ENCODE measurements around the gene ZNF654.

DNA sequence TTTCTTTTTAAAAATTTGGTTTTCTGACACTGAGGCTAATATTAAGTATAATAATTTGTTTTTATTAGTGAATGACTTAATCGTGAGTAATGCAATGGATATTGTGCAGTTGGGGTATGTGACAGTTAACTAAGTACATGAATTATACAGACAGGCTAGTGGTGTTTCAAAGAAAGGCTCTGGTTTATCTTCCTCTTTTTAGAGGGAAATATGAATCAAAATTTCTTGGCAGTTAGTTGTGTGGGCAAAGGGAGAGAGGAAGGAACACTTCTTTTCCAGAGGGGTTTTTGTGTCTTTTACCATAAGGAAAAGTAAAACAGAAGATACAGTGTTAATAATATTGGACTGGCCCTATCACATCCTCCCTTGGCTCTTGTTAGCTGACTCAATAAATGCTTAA lies 2.7 kb downstream of the ZNF654 start:
- TF ChIP-seq ARNT (IDR thresholded peaks at IDR 0.05), result no peak
- no peak for TF ChIP-seq SUZ12 (IDR thresholded peaks at IDR 0.05)
- TF ChIP-seq HDGF (IDR thresholded peaks at IDR 0.05; ENCODE audit: borderline replicate concordance), result no peak
- TF ChIP-seq BHLHE40 (IDR thresholded peaks at IDR 0.05; ENCODE audit: borderline replicate concordance), result no peak
- TF ChIP-seq TARDBP (IDR thresholded peaks at IDR 0.05), result no peak
- no peak for TF ChIP-seq CTBP1 (IDR thresholded peaks at IDR 0.05; ENCODE audit: borderline replicate concordance)
- TF ChIP-seq FOXK2 (IDR thresholded peaks at IDR 0.05), result no peak
